Activated CD4-positive, CD25-positive, alpha-beta regulatory T cell (primary cell): ENCODE measurements around the gene CD99.

ENCODE experiments used
- DNase-seq, 4 experiments: peaks; one replicate each; lab custom pipeline; 2025; lab: John Stamatoyannopoulos, UW

CD99 gene, protein sequence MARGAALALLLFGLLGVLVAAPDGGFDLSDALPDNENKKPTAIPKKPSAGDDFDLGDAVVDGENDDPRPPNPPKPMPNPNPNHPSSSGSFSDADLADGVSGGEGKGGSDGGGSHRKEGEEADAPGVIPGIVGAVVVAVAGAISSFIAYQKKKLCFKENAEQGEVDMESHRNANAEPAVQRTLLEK

GRCh38 chrX:2690856-2691542 is at the start of gene CD99:
CD99 (plus strand) TSS chrX:2691295; CDS start chrX:2691361, 66 bp downstream.
- no peak for DNase-seq

GRCh38 chrX:2642146-2642545 is 48.9 kb upstream of the CD99 start:
- no peak for DNase-seq

DNA sequence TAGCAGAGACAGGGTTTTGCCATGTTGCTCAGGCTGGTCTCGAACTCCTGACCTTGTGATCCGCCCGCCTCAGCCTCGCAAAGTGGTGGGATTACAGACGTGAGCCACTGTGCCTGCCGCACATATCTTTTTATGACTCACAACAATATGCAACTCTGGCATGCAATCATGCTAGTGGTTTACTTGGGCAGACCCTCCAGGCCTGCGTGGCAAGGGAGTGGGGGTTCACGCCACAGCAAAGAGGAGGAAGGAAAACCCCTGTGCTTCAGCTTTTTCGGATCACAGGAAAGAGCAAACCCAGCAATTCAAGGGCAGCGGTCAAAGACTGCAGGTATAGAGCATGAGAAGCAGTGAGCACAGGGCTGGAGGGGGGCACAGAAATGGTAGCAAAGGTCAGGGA is 48.3 kb upstream of the CD99 start:
- no peak for DNase-seq

DNA sequence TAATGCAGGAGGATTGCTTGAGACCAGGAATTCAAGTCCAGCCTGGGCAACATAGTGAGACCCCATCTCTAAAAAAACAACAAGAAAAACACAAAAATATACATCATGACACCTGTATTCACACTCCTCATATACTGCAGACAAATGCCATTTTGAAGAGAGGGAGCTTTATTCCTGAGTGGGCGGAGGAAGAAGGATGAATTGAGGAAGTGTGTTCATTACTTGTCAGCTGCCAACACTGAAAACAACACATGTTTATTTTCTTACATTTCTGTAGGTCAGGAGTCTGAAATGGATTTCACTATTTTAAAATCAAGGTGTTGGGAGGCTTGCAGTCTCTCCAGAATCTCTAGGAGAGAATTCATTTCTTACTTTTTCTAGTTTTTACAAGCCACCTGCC is 47.2 kb upstream of the CD99 start:
- no peak for DNase-seq

DNA sequence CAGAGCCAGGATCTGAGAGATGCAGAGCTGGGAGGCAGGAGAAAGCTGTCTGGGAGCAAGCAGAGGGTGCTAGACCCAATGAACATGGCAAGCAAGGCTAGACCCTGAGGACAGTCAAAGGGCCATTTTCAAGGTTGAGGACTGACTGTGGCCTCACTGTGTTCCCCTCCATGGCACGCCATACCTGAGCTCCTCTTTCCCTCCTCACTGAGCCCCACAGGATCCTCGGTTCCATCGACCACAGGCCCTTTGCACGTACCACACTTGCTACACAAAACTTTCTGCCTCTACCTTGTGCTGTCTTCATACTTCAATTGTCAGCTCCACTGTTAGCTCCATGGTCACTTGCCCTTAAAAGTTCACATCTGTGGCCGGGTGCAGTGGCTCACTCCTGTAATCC is 45.5 kb upstream of the CD99 start:
- DNase-seq = no peak

GRCh38 chrX:2647627-2648026 is 43.5 kb upstream of the CD99 start:
- no peak for DNase-seq

GRCh38 chrX:2650037-2650436 is 41.1 kb upstream of the CD99 start:
- no peak for DNase-seq

GRCh38 chrX:2650865-2651264 is 40.2 kb upstream of the CD99 start:
- DNase-seq = no peak

GRCh38 chrX:2652106-2652505 is 39.0 kb upstream of the CD99 start:
- DNase-seq = no peak

- no peak for DNase-seq
Observed at GRCh38 chrX:2654436-2655340, 36.4 kb upstream of the CD99 start.

- DNase-seq = no peak
Observed at GRCh38 chrX:2656257-2656836, 34.7 kb upstream of the CD99 start.

GRCh38 chrX:2657532-2658113 is 33.5 kb upstream of the CD99 start:
- DNase-seq = no peak

DNA sequence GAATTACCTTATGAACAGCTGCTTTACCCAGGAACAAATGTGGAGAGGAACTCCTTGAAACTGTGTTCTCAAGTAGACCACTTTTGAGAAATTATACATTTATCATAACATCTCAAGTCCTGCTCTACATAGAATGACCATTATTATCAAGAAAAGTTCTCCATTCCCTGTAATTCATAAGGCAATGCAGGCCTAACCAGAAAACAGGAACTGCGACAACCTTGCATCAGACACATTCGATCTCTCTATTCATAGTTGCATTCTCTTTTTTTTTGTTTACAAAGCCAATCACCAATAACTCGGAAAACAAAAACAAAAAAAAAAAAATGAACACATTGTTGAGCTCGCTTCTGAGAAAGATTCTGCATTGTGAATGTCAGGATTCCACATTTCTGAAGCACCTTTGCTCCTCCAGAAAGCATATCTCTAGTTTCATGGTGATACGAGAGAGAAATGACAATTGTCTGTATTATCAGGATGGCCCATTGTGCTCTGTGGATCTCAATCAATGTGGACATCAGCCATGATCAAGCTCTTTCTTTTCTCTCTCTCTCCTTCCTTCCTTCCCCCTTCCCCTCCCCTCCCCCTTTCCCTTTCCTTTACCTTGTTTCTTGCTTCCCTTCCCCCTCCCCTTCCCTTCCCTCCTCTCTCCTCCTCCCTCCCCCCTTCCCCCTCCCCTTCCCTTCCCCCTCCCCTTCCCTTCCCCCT is 32.4 kb upstream of the CD99 start:
- DNase-seq = no peak

- DNase-seq = no peak
Observed at GRCh38 chrX:2662586-2662985, 28.5 kb upstream of the CD99 start.

- no peak for DNase-seq
Observed at GRCh38 chrX:2664502-2664901, 26.6 kb upstream of the CD99 start.

DNA sequence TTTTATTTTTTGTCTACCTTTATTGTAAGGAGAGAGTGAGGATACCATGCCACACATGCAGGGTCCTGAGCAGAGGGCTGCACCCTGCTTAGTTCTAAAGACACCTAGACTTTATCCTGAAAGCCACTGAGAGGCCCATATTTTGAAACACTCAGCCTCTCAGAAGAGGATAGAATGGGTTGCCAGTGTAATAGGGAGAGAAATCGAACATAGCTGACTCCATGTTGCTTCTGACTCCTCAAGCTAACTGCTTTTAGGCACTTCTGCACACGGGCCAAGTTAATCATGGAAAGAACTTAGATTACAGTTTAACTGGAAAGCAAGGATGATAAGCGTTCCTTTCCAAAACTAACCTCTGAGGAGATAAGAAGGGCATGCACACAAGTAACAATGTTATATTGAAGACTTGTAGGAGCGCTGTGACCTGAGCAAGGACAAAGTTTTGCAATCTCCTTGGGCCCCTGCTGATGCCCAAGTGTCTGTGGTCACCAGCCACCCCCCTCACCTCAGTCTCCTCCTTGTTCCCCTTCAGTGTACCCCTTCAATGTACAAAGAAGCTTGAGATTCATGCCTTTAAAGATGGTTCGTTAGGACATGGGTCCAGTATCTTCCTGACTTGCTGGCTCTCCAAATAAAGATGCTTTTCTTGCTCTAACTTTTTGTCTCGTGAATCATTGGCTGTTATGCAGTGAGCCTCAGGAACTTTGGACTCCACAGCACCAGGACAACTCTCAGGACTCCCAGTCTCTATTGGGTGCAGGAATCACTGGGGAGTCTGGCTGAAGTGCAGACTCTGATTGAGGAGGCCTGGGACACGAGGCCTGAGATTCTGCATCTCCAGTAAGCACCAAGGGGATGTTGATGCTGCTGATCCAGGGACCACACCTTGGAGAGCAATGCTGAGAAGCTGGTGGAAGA is 25.4 kb upstream of the CD99 start:
- no peak for DNase-seq

DNA sequence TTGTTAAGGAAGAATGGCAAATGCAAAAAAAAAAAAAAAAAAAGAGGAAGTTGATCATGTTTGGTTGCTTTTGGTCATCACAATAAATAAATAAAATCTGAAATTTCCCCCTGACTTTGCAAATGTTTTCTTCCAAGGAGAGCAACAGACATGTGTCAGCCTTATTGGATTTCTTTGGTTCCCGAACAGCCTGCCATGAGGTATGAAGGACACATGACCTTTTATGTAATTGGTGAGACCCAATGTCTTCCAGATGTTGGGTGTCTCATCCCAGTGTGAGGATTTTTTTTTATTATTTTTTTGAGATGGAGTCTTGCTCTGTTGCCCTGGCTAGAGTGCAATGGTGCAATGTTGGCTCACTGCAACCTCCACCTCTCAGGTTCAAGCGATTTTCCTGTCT is 24.6 kb upstream of the CD99 start:
- DNase-seq = no peak

DNA sequence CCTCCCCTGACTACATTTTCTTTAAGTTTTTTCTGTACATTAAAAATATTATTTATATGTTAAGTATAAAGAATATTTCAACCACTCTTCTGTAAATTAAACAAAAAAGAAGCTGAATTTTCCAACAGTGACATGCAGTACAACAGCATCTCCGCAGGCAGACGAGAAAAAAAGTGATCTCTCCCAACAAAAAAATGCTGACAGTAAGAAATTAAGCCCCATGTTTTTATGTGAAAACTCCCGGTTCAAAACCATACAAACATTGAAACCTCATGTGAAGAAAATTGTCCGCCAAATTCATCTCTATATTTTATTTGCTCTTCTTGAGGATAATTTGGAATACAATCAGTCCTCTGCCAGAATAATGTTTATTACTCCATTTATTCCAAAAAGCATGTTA is 20.1 kb upstream of the CD99 start:
- DNase-seq = no peak

GRCh38 chrX:2672084-2672483 is 19.0 kb upstream of the CD99 start:
- DNase-seq = no peak

GRCh38 chrX:2673611-2674010 is 17.5 kb upstream of the CD99 start:
- DNase-seq = no peak
